Esophagus muscularis mucosa (tissue), 4 donors: ENCODE data around the gene LMX1B. TPM values are rescaled to one million over a fixed set of nuclear protein-coding genes. Genes with fewer than 3 reads are reported as not detected.

ENCODE experiments used
- DNase-seq: peaks from one replicate; pipeline ENCODE4 v3.0.0-alpha.2; 2017; ENCODE audit errors: extremely low spot score
- H3K27ac ChIP-seq, 4 donors: fragments of 200-600 bp; sonication (generic); replicated peaks in 1 of 4; 1 replicate in 3 of 4; 2 replicates in 1 of 4; pipeline ENCODE4 v1.5.1; 2016 to 2019; ENCODE audit warnings: mild to moderate bottlenecking in 1 of 4
- H3K27me3 ChIP-seq, 4 donors: fragments of 200-600 bp; sonication (generic); one replicate each; pipeline versions ENCODE4 v1.5.1 to v1.6.0; 2016 to 2019
- H3K36me3 ChIP-seq, 4 donors: fragments of 200-600 bp; sonication (generic); one replicate each; pipeline ENCODE4 v1.5.1; 2016 to 2019
- H3K4me1 ChIP-seq, 4 donors: fragments of 200-600 bp; sonication (generic); one replicate each; pipeline ENCODE4 v1.5.1; 2016 to 2019
- H3K4me3 ChIP-seq, 4 donors: fragments of 200-600 bp; sonication (generic); 1 replicate in 2 of 4; 2 replicates in 2 of 4; pipeline ENCODE4 v1.5.1; 2016 to 2019; ENCODE audit warnings: mild to moderate bottlenecking in 4 of 4, moderate library complexity in 1 of 4
- H3K9me3 ChIP-seq, 4 donors: fragments of 200-600 bp; sonication (generic); 1 replicate in 3 of 4; 2 replicates in 1 of 4; pipeline ENCODE4 v1.5.1; 2016 to 2019
- EP300 ChIP-seq: sonication (generic); formaldehyde crosslinking; IDR thresholded peaks from one replicate; pipeline ENCODE4 v1.6.1; 2017; ENCODE audit warnings: antibody characterized with exemption
- POLR2A ChIP-seq: fragments of 450-650 bp; IDR thresholded peaks from one replicate; pipeline ENCODE4 v1.6.1; 2017; ENCODE audit warnings: antibody characterized with exemption, moderate library complexity, mild to moderate bottlenecking, low read depth
- POLR2AphosphoS5 ChIP-seq, 2 donors: sonication (generic); formaldehyde crosslinking; IDR thresholded peaks; one replicate each; pipeline ENCODE4 v1.6.1; 2017; ENCODE audit warnings: antibody characterized with exemption in 2 of 2
- WGBS: methylation state at CpG from one replicate; pipeline ENCODE4 v1.1.5; 2018; 5-methylcytosine and 5-hydroxymethylcytosine counted together
- intact Hi-C: fragments of 100-400 bp; cut with DNase I; formaldehyde crosslinking; loops from one replicate; pipeline ENCODE4 v1.15.1; 2023
- total RNA-seq, 4 donors: library from RNA; depleted of rRNA; stranded (reverse); fragments of >200 nt; gene quantifications; one replicate each; pipeline versions ENCODE4 v1.1.0 to v1.2.1, GENCODE V29; 2016
- TF ChIP-seq, protein P1 (sequence below), 3 experiments: fragments of 200-600 bp in 2 of 3; fragments of 450-650 bp in 1 of 3; sonication (generic) in 2 of 3; IDR thresholded peaks; one replicate each; pipeline ENCODE4 v1.5.1; 2017 to 2019; ENCODE audit warnings: antibody characterized with exemption in 3 of 3, mild to moderate bottlenecking in 2 of 3, moderate library complexity in 1 of 3

The LMX1B gene
- total RNA-seq, 4 donors from 2014 or later: under 0.01 to 0.66 (median 0.24) TPM

GRCh38 chr9:126720036-126720435, 106.3 kb downstream of the LMX1B start:
- Histone ChIP-seq H3K27ac (no peak overlapping the region), H3K4me1 (peaks cover 5 to 23% (median 22%) of the 10 kb centered on the region in 4 donors), H3K4me3 (no peak overlapping the region), H3K36me3 (no peaks in the 10 kb centered on the region), H3K9me3 (no peaks in the 10 kb centered on the region), H3K27me3 (peaks cover 0 to 21% (median 0%) of the 10 kb centered on the region in 4 donors)
- TF ChIP-seq, protein P1, sequence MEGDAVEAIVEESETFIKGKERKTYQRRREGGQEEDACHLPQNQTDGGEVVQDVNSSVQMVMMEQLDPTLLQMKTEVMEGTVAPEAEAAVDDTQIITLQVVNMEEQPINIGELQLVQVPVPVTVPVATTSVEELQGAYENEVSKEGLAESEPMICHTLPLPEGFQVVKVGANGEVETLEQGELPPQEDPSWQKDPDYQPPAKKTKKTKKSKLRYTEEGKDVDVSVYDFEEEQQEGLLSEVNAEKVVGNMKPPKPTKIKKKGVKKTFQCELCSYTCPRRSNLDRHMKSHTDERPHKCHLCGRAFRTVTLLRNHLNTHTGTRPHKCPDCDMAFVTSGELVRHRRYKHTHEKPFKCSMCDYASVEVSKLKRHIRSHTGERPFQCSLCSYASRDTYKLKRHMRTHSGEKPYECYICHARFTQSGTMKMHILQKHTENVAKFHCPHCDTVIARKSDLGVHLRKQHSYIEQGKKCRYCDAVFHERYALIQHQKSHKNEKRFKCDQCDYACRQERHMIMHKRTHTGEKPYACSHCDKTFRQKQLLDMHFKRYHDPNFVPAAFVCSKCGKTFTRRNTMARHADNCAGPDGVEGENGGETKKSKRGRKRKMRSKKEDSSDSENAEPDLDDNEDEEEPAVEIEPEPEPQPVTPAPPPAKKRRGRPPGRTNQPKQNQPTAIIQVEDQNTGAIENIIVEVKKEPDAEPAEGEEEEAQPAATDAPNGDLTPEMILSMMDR (IDR thresholded peaks at IDR 0.05): no peak
- TF ChIP-seq POLR2A: no peak
- TF ChIP-seq EP300: no peak
- no peak for TF ChIP-seq POLR2AphosphoS5 (IDR thresholded peaks at IDR 0.05)
- no peak for DNase-seq
- intact Hi-C loops: loop anchor here (5.0 kb wide), 1 partner anchor 62 kb away; no protein-coding TSS in a partner anchor
- 83% methylated on average over 5 of the region's 5 CpGs for WGBS

DNA sequence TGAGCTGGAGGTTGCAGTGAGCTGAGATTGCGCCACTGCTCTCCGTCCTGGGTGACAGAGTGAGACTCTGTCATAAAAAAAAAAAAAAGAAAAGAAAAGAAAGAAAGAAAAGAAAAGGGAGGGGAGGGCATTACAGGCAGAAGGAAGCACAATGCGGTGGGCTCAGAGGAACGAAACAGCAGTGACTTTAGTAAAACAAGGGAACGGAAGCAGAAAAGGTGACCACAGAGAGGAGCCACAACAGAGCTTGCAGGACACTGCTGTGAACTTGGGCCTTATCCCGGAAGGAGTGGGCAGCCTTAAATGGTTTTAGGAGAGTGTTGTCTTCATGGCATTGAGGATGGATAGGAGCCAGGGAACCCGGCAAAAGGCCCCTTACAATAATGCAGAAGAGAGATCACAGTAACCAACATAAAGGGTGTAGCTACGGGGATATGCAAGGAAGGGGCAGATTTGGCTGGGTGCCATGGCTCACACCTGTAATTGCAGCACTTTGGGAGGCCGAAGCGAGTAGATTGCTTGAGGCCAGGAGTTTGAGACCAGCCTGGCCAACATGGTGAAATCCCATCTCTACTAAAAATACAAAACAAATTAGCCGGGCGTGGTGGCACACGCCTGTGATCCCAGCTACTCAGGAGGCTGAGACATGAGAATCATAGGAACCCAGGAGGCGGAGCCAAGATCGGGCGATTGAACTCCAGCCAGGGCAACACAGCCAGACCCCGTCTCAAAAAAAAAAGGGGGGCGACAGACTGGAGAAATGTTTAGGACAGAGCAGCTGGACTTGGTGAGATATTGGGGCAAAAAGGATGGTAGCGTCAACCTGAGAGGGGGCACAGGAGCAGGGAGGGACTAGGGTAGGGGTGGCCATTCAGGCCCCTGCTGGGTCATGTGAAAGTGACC, 107.2 kb downstream of the LMX1B start:
- Histone ChIP-seq H3K27me3 (peaks cover 0 to 21% (median 0%) of the 10 kb centered on the region in 4 donors), H3K4me3 (no peak overlapping the region), H3K9me3 (no peaks in the 10 kb centered on the region), H3K27ac (peak overlapping the region in 2 of 4 donors; percentile 81 to 85), H3K36me3 (no peaks in the 10 kb centered on the region), H3K4me1 (peaks cover 5 to 23% (median 22%) of the 10 kb centered on the region in 4 donors)
- intact Hi-C loops: loop anchor here (5.0 kb wide), 1 partner anchor 61 kb away; no protein-coding TSS in a partner anchor
- no peak for TF ChIP-seq POLR2AphosphoS5 (IDR thresholded peaks at IDR 0.05)
- TF ChIP-seq, protein P1 (IDR thresholded peaks at IDR 0.05): no peak
- no peak for TF ChIP-seq POLR2A
- TF ChIP-seq EP300: no peak
- DNase-seq: peak; percentile 87
- whole genome bisulfite sequencing: 81% methylated on average over 19 of the region's 19 CpGs

DNA sequence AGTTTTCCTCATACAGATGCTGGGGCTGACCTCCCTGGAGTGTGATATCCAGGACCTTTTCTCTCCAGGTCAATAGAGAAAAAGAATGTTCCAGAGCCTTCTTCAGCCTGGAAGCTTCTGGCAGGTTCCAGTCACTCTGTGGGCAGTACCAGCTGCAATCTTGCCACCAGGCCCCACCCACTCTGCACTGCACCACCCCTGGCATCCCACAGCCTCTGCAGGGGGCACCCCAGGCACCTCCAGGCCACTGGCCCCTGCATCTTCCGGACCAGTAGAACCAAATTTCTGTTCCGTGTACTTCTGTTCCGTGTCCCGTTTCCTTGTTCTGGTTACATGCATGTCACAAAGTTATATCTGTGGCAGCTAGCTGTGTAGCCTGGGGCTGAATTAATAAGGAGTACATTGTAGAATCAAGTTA, 107.8 kb downstream of the LMX1B start:
- 88% methylated on average over 4 of the region's 4 CpGs for WGBS
- Histone ChIP-seq H3K36me3 (no peaks in the 10 kb centered on the region), H3K27ac (peak overlapping the region in 3 of 4 donors; percentile 81 to 85 (median 83)), H3K27me3 (peaks cover 0 to 16% (median 0%) of the 10 kb centered on the region in 4 donors), H3K4me3 (peak overlapping the region in 1 of 4 donors; percentile 71), H3K9me3 (no peaks in the 10 kb centered on the region), H3K4me1 (peaks cover 5 to 23% (median 22%) of the 10 kb centered on the region in 4 donors)
- TF ChIP-seq, protein P1 (IDR thresholded peaks at IDR 0.05): no peak
- TF ChIP-seq POLR2AphosphoS5 (IDR thresholded peaks at IDR 0.05) (no peak), EP300 (no peak), POLR2A (no peak)
- peak; percentile 89 for DNase-seq
- intact Hi-C loops: loop anchor here (5.0 kb wide), 1 partner anchor 61 kb away; no protein-coding TSS in a partner anchor

GRCh38 chr9:126722252-126722921, 108.7 kb downstream of the LMX1B start:
- Histone ChIP-seq H3K4me3 (peak overlapping the region; percentile 68 to 85 (median 73)), H3K4me1 (peaks cover 5 to 23% (median 22%) of the 10 kb centered on the region in 4 donors), H3K36me3 (no peaks in the 10 kb centered on the region), H3K9me3 (no peaks in the 10 kb centered on the region), H3K27me3 (peaks cover 0 to 16% (median 0%) of the 10 kb centered on the region in 4 donors), H3K27ac (peak overlapping the region; percentile 81 to 88 (median 84))
- TF ChIP-seq POLR2AphosphoS5 (IDR thresholded peaks at IDR 0.05): peak; percentile 25 to 67
- no peak for TF ChIP-seq POLR2A
- DNase-seq: peak; percentile 94
- intact Hi-C loops: loop anchor here (5.0 kb wide), 1 partner anchor 60 kb away; no protein-coding TSS in a partner anchor
- 30% methylated on average over 4 of the region's 45 CpGs for whole genome bisulfite sequencing
